ENCODE data around the gene YWHAQ.
"Not testable (repeated sequence)": the region's sequence is repeated elsewhere in the genome, so short reads cannot be mapped to it uniquely, and the experiment has no call there.

Gene YWHAQ

DNA sequence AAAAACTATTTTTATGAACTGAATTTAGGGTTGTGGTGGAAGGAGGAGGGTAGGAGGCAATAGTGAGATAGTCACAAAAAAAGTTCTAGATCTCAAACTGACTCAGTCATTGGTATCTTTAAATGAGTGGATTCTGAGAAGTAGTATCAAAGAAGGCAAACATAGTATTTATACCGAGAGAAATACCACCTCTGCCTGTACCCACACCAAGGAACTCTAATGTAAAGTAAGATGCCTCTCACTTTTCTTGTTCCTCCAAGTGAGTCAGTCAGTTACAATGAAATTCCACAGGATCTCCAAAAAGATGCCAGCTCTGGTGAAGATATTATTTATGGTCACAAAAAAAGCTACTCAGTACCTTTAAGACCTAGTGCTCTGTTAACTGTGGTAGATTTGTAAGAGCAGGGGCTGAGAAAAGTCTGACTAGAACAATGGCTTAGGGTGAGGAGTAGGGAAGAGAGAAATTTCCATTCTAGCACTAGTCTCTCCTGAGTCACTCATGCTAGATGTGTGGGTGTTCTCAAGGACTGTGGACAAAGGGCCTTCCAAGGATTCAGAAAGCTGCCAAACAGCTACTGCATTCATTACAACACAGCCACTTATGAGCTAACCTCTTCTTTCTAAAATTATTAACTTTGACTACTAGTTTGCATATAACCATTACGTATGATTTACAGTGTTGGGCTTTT, 36.3 kb downstream of the YWHAQ start:
- TF ChIP-seq, protein P1, sequence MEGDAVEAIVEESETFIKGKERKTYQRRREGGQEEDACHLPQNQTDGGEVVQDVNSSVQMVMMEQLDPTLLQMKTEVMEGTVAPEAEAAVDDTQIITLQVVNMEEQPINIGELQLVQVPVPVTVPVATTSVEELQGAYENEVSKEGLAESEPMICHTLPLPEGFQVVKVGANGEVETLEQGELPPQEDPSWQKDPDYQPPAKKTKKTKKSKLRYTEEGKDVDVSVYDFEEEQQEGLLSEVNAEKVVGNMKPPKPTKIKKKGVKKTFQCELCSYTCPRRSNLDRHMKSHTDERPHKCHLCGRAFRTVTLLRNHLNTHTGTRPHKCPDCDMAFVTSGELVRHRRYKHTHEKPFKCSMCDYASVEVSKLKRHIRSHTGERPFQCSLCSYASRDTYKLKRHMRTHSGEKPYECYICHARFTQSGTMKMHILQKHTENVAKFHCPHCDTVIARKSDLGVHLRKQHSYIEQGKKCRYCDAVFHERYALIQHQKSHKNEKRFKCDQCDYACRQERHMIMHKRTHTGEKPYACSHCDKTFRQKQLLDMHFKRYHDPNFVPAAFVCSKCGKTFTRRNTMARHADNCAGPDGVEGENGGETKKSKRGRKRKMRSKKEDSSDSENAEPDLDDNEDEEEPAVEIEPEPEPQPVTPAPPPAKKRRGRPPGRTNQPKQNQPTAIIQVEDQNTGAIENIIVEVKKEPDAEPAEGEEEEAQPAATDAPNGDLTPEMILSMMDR (conservative IDR thresholded peaks at IDR 0.05; ENCODE audit: low read depth): no peak
- DNase-seq (ENCODE audit: low spot score): peak; percentile 65
- H3K27ac ChIP-seq: no peak overlapping the region
- CTCF ChIA-PET: interaction anchor here (1.2 kb wide), 1 partner anchor 24 kb away, joined by 3 read pairs; no protein-coding TSS in a partner anchor
- POLR2A ChIA-PET (ENCODE audit: low non-redundant PET): no interaction called here

GRCh38 chr2:9593925-9594324, 36.9 kb downstream of the YWHAQ start:
- TF ChIP-seq, protein P1 (conservative IDR thresholded peaks at IDR 0.05; ENCODE audit: low read depth): no peak
- no peak for DNase-seq (ENCODE audit: low spot score)
- POLR2A ChIA-PET (ENCODE audit: low non-redundant PET): no interaction called here
- CTCF ChIA-PET: no interaction called here
- H3K27ac ChIP-seq: no peak overlapping the region

GRCh38 chr2:9592699-9593098, 38.1 kb downstream of the YWHAQ start:
- POLR2A ChIA-PET (ENCODE audit: low non-redundant PET): no interaction called here
- TF ChIP-seq, protein P1 (conservative IDR thresholded peaks at IDR 0.05; ENCODE audit: low read depth): no peak
- H3K27ac ChIP-seq: no peak overlapping the region
- CTCF ChIA-PET: no interaction called here
- DNase-seq (ENCODE audit: low spot score): no peak

GRCh38 chr2:9590641-9591040, 40.2 kb downstream of the YWHAQ start:
- H3K27ac ChIP-seq: no peak overlapping the region
- DNase-seq (ENCODE audit: low spot score): no peak
- CTCF ChIA-PET: no interaction called here

GRCh38 chr2:9586465-9586864, 44.3 kb downstream of the YWHAQ start:
- DNase-seq (ENCODE audit: low spot score): no peak
- H3K27ac ChIP-seq: no peak overlapping the region
- TF ChIP-seq, protein P1 (conservative IDR thresholded peaks at IDR 0.05; ENCODE audit: low read depth): no peak
- CTCF ChIA-PET: interaction anchor here (0.6 kb wide), 1 partner anchor 155 kb away, joined by 3 read pairs; no protein-coding TSS in a partner anchor
- POLR2A ChIA-PET (ENCODE audit: low non-redundant PET): no interaction called here

More at GRCh38 chr2:9590641-9591040, 40.2 kb downstream of the YWHAQ start:
- TF ChIP-seq, protein P1 (conservative IDR thresholded peaks at IDR 0.05; ENCODE audit: low read depth): no peak
- POLR2A ChIA-PET (ENCODE audit: low non-redundant PET): no interaction called here

GRCh38 chr2:9585486-9585885, 45.3 kb downstream of the YWHAQ start:
- ChIA-PET CTCF (interaction anchor here (0.5 kb wide), 1 partner anchor 43 kb away, joined by 10 read pairs; no protein-coding TSS in a partner anchor), POLR2A (ENCODE audit: low non-redundant PET) (no interaction called here)
- TF ChIP-seq, protein P1 (conservative IDR thresholded peaks at IDR 0.05; ENCODE audit: low read depth): no peak
- no peak for DNase-seq (ENCODE audit: low spot score)
- H3K27ac ChIP-seq: no peak overlapping the region

- H3K27ac ChIP-seq; POLR2A ChIA-PET (ENCODE audit: low non-redundant PET); DNase-seq (ENCODE audit: low spot score); CTCF ChIA-PET: not testable (repeated sequence)
Observed at GRCh38 chr2:9584902-9585301, 45.9 kb downstream of the YWHAQ start.
